ENCODE measurements around the gene CDH13.

The CDH13 gene

DNA sequence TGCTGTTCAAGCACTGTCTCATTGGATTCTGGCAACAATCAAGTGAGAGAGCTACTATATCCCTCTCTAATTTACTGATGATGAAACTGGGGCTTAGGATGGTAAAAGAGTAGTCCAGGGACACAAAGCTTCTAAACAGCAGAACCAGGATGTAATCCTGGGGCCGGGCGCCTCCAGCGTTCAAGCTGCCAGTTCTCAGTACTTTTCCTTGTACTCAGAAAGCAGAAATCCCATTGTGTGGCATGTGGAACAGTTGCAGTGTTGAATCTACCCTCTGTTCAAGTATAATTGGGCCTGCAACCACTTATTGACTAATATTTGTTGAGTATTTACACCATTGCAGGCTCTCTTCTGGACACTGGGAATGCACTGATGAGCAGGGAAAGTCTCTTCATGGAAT, 14.5 kb upstream of the CDH13 start:
- H3K4me3 ChIP-seq: no peak overlapping the region
- TF ChIP-seq EZH2 (IDR thresholded peaks at IDR 0.05) (no peak), FOXP2 (optimal IDR thresholded peaks at IDR 0.05; ENCODE audit: control extremely low read depth, extremely low read length, insufficient read depth) (no peak), POLR2AphosphoS5 (IDR thresholded peaks at IDR 0.05; ENCODE audit: borderline replicate concordance, low read depth, low read length) (no peak)
- H3K9me3 ChIP-seq (ENCODE audit: low read depth, low read length): no peaks in the 10 kb centered on the region
- no peak overlapping the region for H3K27ac ChIP-seq
- no peak overlapping the region for H3K9ac ChIP-seq (ENCODE audit: insufficient read length)
- DNase-seq (ENCODE audit: low read depth, low spot score): no peak
- no peaks in the 10 kb centered on the region for H3K36me3 ChIP-seq (ENCODE audit: insufficient read depth, low read length)

DNA sequence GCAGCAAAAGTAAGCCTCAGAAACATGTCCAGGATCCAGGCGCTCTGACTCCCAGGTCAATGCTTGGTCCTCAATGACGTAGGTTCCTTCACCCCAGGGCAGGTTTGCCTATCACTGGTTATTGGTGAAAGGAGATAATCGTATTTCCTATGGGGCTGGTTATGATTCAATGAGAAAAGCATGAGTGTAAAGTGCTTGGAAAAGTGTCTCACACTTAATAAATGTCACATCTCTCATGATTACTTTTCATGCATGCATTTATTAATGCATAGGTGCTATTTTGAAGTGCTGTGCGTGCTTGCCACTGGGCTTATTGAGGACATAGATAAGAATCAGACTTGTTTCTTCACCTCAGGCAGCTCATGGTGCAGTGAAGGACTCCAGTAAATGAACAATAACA, 10.4 kb upstream of the CDH13 start:
- no peak for TF ChIP-seq FOXP2 (optimal IDR thresholded peaks at IDR 0.05; ENCODE audit: control extremely low read depth, extremely low read length, insufficient read depth)
- no peak for TF ChIP-seq POLR2AphosphoS5 (IDR thresholded peaks at IDR 0.05; ENCODE audit: borderline replicate concordance, low read depth, low read length)
- TF ChIP-seq EZH2 (IDR thresholded peaks at IDR 0.05): no peak
- no peak overlapping the region for H3K9ac ChIP-seq (ENCODE audit: insufficient read length)
- H3K9me3 ChIP-seq (ENCODE audit: low read depth, low read length): no peaks in the 10 kb centered on the region
- H3K36me3 ChIP-seq (ENCODE audit: insufficient read depth, low read length): no peaks in the 10 kb centered on the region
- H3K27ac ChIP-seq: no peak overlapping the region
- no peak for DNase-seq (ENCODE audit: low read depth, low spot score)
- no peak overlapping the region for H3K4me3 ChIP-seq

DNA sequence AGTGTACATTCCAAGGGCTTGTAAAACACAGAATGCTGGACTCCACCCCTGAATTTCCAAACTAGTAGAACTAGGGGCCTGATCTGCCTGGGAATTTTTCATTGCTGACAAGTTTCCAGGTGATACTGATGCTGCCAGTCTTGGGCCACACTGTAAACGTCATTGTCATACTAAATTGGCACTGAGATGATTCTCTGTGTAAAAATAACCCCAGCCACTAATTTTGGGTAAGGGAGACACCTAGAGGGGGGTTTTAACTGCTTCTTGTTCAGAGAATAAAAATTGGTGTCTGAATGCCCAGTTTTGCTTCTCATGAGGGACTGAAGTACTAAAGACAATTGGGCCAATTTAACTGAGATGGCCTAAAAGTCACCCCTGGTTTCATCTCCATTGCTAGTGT, 5.0 kb upstream of the CDH13 start:
- H3K9ac ChIP-seq (ENCODE audit: insufficient read length): no peak overlapping the region
- no peak overlapping the region for H3K4me3 ChIP-seq
- H3K27ac ChIP-seq: no peak overlapping the region
- TF ChIP-seq POLR2AphosphoS5 (IDR thresholded peaks at IDR 0.05; ENCODE audit: borderline replicate concordance, low read depth, low read length) (no peak), EZH2 (IDR thresholded peaks at IDR 0.05) (no peak), FOXP2 (optimal IDR thresholded peaks at IDR 0.05; ENCODE audit: control extremely low read depth, extremely low read length, insufficient read depth) (no peak)
- H3K36me3 ChIP-seq (ENCODE audit: insufficient read depth, low read length): no peaks in the 10 kb centered on the region
- H3K9me3 ChIP-seq (ENCODE audit: low read depth, low read length): no peaks in the 10 kb centered on the region
- DNase-seq (ENCODE audit: low read depth, low spot score): no peak

DNA sequence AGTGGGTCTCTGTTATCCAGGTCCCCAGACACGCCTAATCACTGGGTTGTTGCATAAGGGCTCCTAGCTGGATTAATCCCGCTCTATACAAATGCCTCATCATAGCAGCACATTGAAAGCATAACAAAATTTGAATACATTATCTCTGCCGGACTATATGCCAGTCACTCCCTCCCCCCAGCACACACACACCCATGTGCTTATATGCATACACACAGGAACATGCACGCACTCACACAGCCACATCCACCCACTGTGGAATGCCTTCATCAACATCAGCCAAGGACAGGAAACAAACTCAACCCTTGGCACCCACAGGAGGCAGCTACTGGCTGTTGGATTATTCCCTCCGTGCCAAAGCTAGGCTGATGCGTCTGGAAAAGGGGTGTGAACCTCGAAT, 3.5 kb upstream of the CDH13 start:
- Histone ChIP-seq H3K27ac (no peak overlapping the region), H3K9me3 (ENCODE audit: low read depth, low read length) (no peaks in the 10 kb centered on the region), H3K36me3 (ENCODE audit: insufficient read depth, low read length) (no peaks in the 10 kb centered on the region), H3K4me3 (no peak overlapping the region), H3K9ac (ENCODE audit: insufficient read length) (no peak overlapping the region)
- no peak for DNase-seq (ENCODE audit: low read depth, low spot score)
- TF ChIP-seq EZH2 (IDR thresholded peaks at IDR 0.05) (no peak), FOXP2 (optimal IDR thresholded peaks at IDR 0.05; ENCODE audit: control extremely low read depth, extremely low read length, insufficient read depth) (no peak), POLR2AphosphoS5 (IDR thresholded peaks at IDR 0.05; ENCODE audit: borderline replicate concordance, low read depth, low read length) (no peak)

DNA sequence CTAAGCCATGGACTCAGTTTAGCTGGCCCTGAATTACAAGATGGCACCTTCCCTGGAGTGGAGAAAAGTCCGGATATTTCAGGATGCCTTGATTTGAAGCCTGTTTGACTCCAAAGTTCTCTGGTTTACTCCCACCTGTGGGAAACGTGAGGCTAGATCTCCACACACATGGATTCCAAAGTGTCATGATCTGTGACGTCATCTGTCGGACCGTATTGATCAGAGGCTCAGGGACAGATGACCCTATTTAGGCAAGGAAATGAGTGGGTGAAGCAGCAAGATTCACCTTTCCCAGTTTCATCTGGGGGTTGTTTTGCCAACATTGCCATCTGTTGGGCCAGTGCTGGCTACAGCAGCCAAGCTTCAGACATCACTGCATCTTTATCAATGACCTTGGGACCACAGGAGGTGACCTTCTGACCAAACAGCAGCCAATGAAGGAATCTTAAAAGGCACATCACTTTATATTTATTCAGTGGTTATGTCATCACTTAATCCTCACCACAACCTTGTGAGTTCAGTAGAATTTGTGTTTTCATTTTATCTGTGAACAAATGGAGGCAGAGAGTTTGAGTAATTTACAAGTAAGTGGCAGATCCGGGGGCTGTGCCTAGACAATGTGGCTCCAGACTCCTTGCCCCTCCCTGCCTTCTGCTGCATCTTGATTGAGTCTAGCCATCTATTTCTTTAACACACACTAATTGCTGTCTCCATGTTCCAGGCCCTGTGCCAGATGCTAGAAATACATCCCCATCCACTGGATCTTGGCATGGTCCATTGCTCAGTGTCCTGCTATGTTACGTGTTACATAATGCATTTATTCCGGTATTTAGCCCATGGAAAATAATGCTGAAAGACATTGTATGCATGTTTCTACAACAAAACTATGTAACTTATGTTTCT, 1.5 kb upstream of the CDH13 start:
- TF ChIP-seq EZH2 (IDR thresholded peaks at IDR 0.05) (no peak), POLR2AphosphoS5 (IDR thresholded peaks at IDR 0.05; ENCODE audit: borderline replicate concordance, low read depth, low read length) (no peak), FOXP2 (optimal IDR thresholded peaks at IDR 0.05; ENCODE audit: control extremely low read depth, extremely low read length, insufficient read depth) (no peak)
- DNase-seq (ENCODE audit: low read depth, low spot score): no peak
- no peak overlapping the region for H3K4me3 ChIP-seq
- H3K9ac ChIP-seq (ENCODE audit: insufficient read length): no peak overlapping the region
- no peaks in the 10 kb centered on the region for H3K9me3 ChIP-seq (ENCODE audit: low read depth, low read length)
- no peaks in the 10 kb centered on the region for H3K36me3 ChIP-seq (ENCODE audit: insufficient read depth, low read length)
- H3K27ac ChIP-seq: no peak overlapping the region

DNA sequence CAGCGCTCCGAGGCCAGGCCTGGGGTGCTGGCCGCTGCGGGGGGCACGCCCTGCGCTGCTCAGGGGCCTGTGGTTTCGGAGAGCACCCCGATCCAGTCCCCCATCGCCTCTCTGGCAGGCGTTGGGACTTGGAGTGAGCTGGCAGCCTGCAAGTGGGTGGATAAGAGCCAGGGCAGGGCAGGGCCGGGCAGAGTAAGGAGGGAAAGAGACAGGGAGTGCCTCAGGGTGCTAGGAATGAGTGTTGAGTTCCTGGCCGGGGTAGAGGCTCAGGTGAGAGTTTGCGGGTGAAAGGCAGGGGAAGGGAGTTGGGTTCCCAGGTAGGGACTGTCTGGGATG, 1.3 kb downstream of the CDH13 start:
- TF ChIP-seq FOXP2 (optimal IDR thresholded peaks at IDR 0.05; ENCODE audit: control extremely low read depth, extremely low read length, insufficient read depth) (no peak), EZH2 (IDR thresholded peaks at IDR 0.05) (no peak), POLR2AphosphoS5 (IDR thresholded peaks at IDR 0.05; ENCODE audit: borderline replicate concordance, low read depth, low read length) (no peak)
- Histone ChIP-seq H3K9ac (ENCODE audit: insufficient read length) (no peak overlapping the region), H3K36me3 (ENCODE audit: insufficient read depth, low read length) (no peaks in the 10 kb centered on the region), H3K4me3 (no peak overlapping the region), H3K27ac (no peak overlapping the region), H3K9me3 (ENCODE audit: low read depth, low read length) (no peaks in the 10 kb centered on the region)
- no peak for DNase-seq (ENCODE audit: low read depth, low spot score)

DNA sequence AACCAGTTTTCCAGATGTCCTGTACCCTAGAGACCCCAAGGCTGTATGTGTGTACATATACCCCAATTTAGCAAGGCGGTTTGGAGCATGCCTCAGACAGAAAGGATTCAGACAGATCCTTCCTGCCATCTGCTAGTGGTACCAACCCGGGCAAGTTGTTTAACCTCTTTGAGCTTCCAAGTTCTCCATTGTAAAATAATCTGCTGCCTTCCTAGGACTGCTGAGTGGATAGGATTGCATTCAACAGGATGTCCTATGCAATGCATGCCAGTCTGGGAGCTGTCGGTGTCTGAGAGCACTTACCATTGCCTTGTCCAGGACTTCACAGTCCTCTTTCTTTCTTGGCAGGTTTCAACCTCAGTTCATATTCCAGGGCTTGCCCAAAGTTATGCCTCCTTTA, 1.9 kb downstream of the CDH13 start:
- Histone ChIP-seq H3K27ac (no peak overlapping the region), H3K4me3 (no peak overlapping the region), H3K9ac (ENCODE audit: insufficient read length) (no peak overlapping the region)

DNA sequence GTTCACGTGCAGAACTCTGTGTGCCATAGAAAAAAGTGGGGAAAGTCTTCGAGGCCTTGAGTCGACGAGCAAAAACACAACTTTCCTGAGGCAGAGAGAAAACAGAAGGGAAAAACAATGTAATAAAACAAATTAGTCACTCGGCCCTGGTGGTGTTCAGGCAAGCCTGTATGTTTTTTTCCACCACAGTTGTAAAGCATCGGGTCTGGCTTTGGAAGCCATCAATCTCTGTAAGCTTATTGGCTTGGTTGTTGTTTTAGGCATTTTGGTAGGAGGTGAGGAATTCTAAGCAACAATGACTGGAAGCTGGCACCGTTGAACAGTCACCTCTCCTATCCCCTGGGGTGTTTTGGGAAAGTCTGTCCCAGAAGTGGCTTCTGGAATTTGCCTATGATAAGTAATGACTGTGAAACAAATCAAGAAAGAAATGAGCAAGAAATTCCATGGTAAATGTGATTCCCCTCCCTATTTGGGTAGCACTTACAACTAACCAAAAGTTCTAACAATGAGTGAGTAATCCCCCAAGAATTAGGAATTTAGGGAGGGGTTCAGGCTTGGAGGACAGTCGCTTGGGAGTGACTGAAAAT, 2.8 kb downstream of the CDH13 start:
- Histone ChIP-seq H3K4me3 (no peak overlapping the region), H3K36me3 (ENCODE audit: insufficient read depth, low read length) (no peaks in the 10 kb centered on the region), H3K9me3 (ENCODE audit: low read depth, low read length) (no peaks in the 10 kb centered on the region), H3K27ac (no peak overlapping the region), H3K9ac (ENCODE audit: insufficient read length) (no peak overlapping the region)
- no peak for TF ChIP-seq POLR2AphosphoS5 (IDR thresholded peaks at IDR 0.05; ENCODE audit: borderline replicate concordance, low read depth, low read length)
- TF ChIP-seq FOXP2 (optimal IDR thresholded peaks at IDR 0.05; ENCODE audit: control extremely low read depth, extremely low read length, insufficient read depth): no peak
- no peak for TF ChIP-seq EZH2 (IDR thresholded peaks at IDR 0.05)
- no peak for DNase-seq (ENCODE audit: low read depth, low spot score)

More for the DNA sequence above, 1.9 kb downstream of the CDH13 start:
- H3K9me3 ChIP-seq (ENCODE audit: low read depth, low read length): no peaks in the 10 kb centered on the region
- H3K36me3 ChIP-seq (ENCODE audit: insufficient read depth, low read length): no peaks in the 10 kb centered on the region
- TF ChIP-seq EZH2 (IDR thresholded peaks at IDR 0.05) (no peak), FOXP2 (optimal IDR thresholded peaks at IDR 0.05; ENCODE audit: control extremely low read depth, extremely low read length, insufficient read depth) (no peak), POLR2AphosphoS5 (IDR thresholded peaks at IDR 0.05; ENCODE audit: borderline replicate concordance, low read depth, low read length) (no peak)
- no peak for DNase-seq (ENCODE audit: low read depth, low spot score)

Measured in SK-N-MC (cell line).